ENCODE measurements around the gene THEMIS.

THEMIS gene

GRCh38 chr6:127869772-127870404, 31.0 kb downstream of the THEMIS start:
- Histone ChIP-seq H3K27ac (ENCODE audit: low read length) (no peak overlapping the region), H3K36me3 (replicated peaks; ENCODE audit: insufficient read depth, low read length) (no peaks in the 10 kb centered on the region), H3K9me2 (replicated peaks; ENCODE audit: insufficient read depth, low read length) (no peaks in the 10 kb centered on the region)

DNA sequence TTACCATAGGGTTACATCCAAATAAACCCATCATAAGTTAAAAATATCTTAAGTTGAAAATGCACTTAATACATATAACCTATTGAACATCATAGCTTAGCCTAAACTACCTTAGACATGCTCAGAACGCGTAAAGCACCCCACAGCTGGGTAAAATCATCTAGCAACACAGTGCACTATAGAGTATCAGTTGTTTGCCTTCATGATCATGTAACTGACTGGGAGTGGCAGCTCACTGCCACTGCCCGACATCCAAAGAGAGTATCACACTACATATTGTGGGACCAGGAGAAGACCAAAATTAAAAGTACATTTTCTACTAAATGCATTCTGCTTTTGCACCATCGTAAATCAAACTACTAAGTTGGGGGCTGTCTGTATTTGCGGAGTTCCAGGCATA, 31.7 kb downstream of the THEMIS start:
- Histone ChIP-seq H3K4me1 (ENCODE audit: low read length) (no peaks in the 10 kb centered on the region), H2AFZ (ENCODE audit: low read length) (no peak overlapping the region), H3K27me3 (replicated peaks; ENCODE audit: insufficient read depth, low read length) (no peaks in the 10 kb centered on the region), H3K9me3 (replicated peaks; ENCODE audit: insufficient read depth, low read length) (no peaks in the 10 kb centered on the region), H3K9me2 (replicated peaks; ENCODE audit: insufficient read depth, low read length) (no peaks in the 10 kb centered on the region), H3K27ac (ENCODE audit: low read length) (no peak overlapping the region), H3F3A (ENCODE audit: insufficient read depth, low read length) (no peaks in the 10 kb centered on the region), H4K20me1 (ENCODE audit: insufficient read depth, low read length) (no peaks in the 10 kb centered on the region), H3K36me3 (replicated peaks; ENCODE audit: insufficient read depth, low read length) (no peaks in the 10 kb centered on the region), H3K9ac (ENCODE audit: low read length) (no peak overlapping the region), H3K4me2 (ENCODE audit: low read depth, low read length) (no peak overlapping the region), H3K4me3 (ENCODE audit: low read length) (no peak overlapping the region), H3K79me2 (ENCODE audit: low read length) (no peaks in the 10 kb centered on the region)
- no peak for DNase-seq
- TF ChIP-seq EZH2phosphoT487 (IDR thresholded peaks at IDR 0.05; ENCODE audit: low read length) (no peak), EZH2 (optimal IDR thresholded peaks at IDR 0.05; ENCODE audit: low read depth, low read length) (no peak)
- TF ChIP-seq, protein P1, sequence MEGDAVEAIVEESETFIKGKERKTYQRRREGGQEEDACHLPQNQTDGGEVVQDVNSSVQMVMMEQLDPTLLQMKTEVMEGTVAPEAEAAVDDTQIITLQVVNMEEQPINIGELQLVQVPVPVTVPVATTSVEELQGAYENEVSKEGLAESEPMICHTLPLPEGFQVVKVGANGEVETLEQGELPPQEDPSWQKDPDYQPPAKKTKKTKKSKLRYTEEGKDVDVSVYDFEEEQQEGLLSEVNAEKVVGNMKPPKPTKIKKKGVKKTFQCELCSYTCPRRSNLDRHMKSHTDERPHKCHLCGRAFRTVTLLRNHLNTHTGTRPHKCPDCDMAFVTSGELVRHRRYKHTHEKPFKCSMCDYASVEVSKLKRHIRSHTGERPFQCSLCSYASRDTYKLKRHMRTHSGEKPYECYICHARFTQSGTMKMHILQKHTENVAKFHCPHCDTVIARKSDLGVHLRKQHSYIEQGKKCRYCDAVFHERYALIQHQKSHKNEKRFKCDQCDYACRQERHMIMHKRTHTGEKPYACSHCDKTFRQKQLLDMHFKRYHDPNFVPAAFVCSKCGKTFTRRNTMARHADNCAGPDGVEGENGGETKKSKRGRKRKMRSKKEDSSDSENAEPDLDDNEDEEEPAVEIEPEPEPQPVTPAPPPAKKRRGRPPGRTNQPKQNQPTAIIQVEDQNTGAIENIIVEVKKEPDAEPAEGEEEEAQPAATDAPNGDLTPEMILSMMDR (IDR thresholded peaks at IDR 0.05; ENCODE audit: low read length), result no peak

More at GRCh38 chr6:127869772-127870404, 31.0 kb downstream of the THEMIS start:
- no peaks in the 10 kb centered on the region for H3K4me1 ChIP-seq (ENCODE audit: low read length)
- no peaks in the 10 kb centered on the region for H4K20me1 ChIP-seq (ENCODE audit: insufficient read depth, low read length)
- no peak for DNase-seq
- TF ChIP-seq EZH2 (optimal IDR thresholded peaks at IDR 0.05; ENCODE audit: low read depth, low read length) (no peak), EZH2phosphoT487 (IDR thresholded peaks at IDR 0.05; ENCODE audit: low read length) (no peak)
- TF ChIP-seq, protein P1 (IDR thresholded peaks at IDR 0.05; ENCODE audit: low read length), result no peak
- H3K9ac ChIP-seq (ENCODE audit: low read length), result no peak overlapping the region
- H3K4me2 ChIP-seq (ENCODE audit: low read depth, low read length), result no peak overlapping the region
- no peak overlapping the region for H2AFZ ChIP-seq (ENCODE audit: low read length)
- no peaks in the 10 kb centered on the region for H3F3A ChIP-seq (ENCODE audit: insufficient read depth, low read length)
- no peaks in the 10 kb centered on the region for H3K9me3 ChIP-seq (replicated peaks; ENCODE audit: insufficient read depth, low read length)
- no peaks in the 10 kb centered on the region for H3K27me3 ChIP-seq (replicated peaks; ENCODE audit: insufficient read depth, low read length)
- H3K79me2 ChIP-seq (ENCODE audit: low read length), result no peaks in the 10 kb centered on the region
- no peak overlapping the region for H3K4me3 ChIP-seq (ENCODE audit: low read length)

DNA sequence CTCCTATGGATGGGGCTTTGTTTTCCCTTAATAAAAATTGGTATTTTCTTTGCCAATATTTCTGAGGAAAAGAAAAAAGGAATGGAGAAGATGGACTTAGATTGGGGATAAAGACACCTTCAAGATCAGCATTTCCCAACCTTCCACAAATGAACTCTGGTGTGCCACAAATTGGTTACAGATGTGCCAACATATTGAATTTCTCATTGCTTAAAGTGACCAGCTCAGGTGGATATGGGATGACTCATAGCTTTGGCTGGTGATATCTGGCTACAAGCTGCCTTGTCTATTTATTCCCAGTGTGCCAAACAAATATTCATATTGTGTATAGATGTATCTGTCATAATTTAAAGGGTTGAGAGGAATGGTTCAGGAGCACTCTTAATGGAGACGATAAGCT, 32.5 kb downstream of the THEMIS start:
- no peak overlapping the region for H2AFZ ChIP-seq (ENCODE audit: low read length)
- no peaks in the 10 kb centered on the region for H3K27me3 ChIP-seq (replicated peaks; ENCODE audit: insufficient read depth, low read length)
- no peaks in the 10 kb centered on the region for H3F3A ChIP-seq (ENCODE audit: insufficient read depth, low read length)
- TF ChIP-seq, protein P1 (IDR thresholded peaks at IDR 0.05; ENCODE audit: low read length), result no peak
- TF ChIP-seq EZH2phosphoT487 (IDR thresholded peaks at IDR 0.05; ENCODE audit: low read length) (no peak), EZH2 (optimal IDR thresholded peaks at IDR 0.05; ENCODE audit: low read depth, low read length) (no peak)
- no peaks in the 10 kb centered on the region for H3K9me3 ChIP-seq (replicated peaks; ENCODE audit: insufficient read depth, low read length)
- no peak overlapping the region for H3K4me3 ChIP-seq (ENCODE audit: low read length)
- no peak overlapping the region for H3K9ac ChIP-seq (ENCODE audit: low read length)
- H3K79me2 ChIP-seq (ENCODE audit: low read length), result no peaks in the 10 kb centered on the region
- no peaks in the 10 kb centered on the region for H4K20me1 ChIP-seq (ENCODE audit: insufficient read depth, low read length)
- no peak for DNase-seq
- no peak overlapping the region for H3K27ac ChIP-seq (ENCODE audit: low read length)
- H3K4me2 ChIP-seq (ENCODE audit: low read depth, low read length), result no peak overlapping the region
- H3K4me1 ChIP-seq (ENCODE audit: low read length), result no peaks in the 10 kb centered on the region
- no peaks in the 10 kb centered on the region for H3K36me3 ChIP-seq (replicated peaks; ENCODE audit: insufficient read depth, low read length)
- H3K9me2 ChIP-seq (replicated peaks; ENCODE audit: insufficient read depth, low read length), result no peaks in the 10 kb centered on the region

Measured in MM.1S (cell line).